ENCODE data around the gene PCDH8. TPM values are rescaled to one million over a fixed set of nuclear protein-coding genes. Genes with fewer than 3 reads are reported as not detected.
"Not testable (repeated sequence)": the region's sequence is repeated elsewhere in the genome, so short reads cannot be mapped to it uniquely, and the experiment has no call there.

Gene PCDH8
- polyA plus RNA-seq, 1 experiment: not detected

DNA sequence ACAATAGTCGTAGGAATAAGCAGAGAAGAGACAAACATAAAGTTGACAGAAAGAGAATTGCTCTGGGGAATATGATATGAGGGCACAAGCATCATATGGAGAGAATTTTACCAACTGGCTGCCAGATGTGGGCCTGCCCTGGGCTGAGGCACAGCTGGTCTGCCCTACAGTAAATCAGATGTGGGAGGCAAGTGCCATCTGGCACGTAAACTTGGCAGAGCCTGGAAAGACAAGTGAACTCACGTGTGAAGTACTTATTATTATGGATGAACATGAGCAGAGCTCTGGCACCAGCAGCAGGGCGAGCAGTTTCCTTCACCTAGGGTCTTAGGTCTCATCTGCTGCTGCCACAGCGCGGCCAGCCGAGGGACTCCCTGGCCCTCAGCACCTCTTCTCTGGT lies 20.6 kb downstream of the PCDH8 start:
- no peak for DNase-seq (ENCODE audit: low read depth, low spot score)
- Histone ChIP-seq H3K4me3 (ENCODE audit: low read depth, low read length) (no peak overlapping the region), H3K27ac (ENCODE audit: low read depth, low read length) (no peak overlapping the region), H3K27me3 (ENCODE audit: control insufficient read depth, insufficient read depth, low read length) (no peaks in the 10 kb centered on the region), H3K9me3 (ENCODE audit: control insufficient read depth, insufficient read depth, low read length) (peaks cover 6% of the 10 kb centered on the region; the same call in 1 of the 2 replicates)
- TF ChIP-seq, protein P1, sequence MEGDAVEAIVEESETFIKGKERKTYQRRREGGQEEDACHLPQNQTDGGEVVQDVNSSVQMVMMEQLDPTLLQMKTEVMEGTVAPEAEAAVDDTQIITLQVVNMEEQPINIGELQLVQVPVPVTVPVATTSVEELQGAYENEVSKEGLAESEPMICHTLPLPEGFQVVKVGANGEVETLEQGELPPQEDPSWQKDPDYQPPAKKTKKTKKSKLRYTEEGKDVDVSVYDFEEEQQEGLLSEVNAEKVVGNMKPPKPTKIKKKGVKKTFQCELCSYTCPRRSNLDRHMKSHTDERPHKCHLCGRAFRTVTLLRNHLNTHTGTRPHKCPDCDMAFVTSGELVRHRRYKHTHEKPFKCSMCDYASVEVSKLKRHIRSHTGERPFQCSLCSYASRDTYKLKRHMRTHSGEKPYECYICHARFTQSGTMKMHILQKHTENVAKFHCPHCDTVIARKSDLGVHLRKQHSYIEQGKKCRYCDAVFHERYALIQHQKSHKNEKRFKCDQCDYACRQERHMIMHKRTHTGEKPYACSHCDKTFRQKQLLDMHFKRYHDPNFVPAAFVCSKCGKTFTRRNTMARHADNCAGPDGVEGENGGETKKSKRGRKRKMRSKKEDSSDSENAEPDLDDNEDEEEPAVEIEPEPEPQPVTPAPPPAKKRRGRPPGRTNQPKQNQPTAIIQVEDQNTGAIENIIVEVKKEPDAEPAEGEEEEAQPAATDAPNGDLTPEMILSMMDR (IDR thresholded peaks at IDR 0.05; ENCODE audit: low read depth, low read length): no peak
- CTCF ChIA-PET: no interaction called here
- POLR2A ChIA-PET: no interaction called here

DNA sequence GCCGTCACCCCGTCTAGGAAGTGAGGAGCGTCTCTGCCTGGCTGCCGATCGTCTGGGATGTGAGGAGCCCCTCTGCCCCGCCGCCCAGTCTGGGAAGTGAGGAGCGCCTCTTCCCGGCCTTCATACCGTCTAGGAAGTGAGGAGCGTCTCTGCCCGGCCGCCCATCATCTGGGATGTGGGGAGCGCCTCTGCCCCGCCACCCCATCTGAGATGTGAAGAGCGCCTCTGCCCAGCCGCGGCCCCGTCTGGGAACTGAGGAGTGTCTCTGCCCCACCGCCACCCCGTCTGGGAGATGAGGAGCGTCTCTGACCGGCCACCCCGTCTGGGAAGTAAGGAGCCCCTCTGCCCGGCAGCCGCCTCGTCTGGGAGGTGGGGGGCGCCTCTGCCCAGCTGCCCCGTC lies 30.6 kb downstream of the PCDH8 start:
- H3K4me3 ChIP-seq (ENCODE audit: low read depth, low read length); DNase-seq (ENCODE audit: low read depth, low spot score); POLR2A ChIA-PET; H3K27ac ChIP-seq (ENCODE audit: low read depth, low read length); H3K27me3 ChIP-seq (ENCODE audit: control insufficient read depth, insufficient read depth, low read length); CTCF ChIA-PET: not testable (repeated sequence)
- H3K9me3 ChIP-seq (ENCODE audit: control insufficient read depth, insufficient read depth, low read length): peaks cover 11% of the 10 kb centered on the region

DNA sequence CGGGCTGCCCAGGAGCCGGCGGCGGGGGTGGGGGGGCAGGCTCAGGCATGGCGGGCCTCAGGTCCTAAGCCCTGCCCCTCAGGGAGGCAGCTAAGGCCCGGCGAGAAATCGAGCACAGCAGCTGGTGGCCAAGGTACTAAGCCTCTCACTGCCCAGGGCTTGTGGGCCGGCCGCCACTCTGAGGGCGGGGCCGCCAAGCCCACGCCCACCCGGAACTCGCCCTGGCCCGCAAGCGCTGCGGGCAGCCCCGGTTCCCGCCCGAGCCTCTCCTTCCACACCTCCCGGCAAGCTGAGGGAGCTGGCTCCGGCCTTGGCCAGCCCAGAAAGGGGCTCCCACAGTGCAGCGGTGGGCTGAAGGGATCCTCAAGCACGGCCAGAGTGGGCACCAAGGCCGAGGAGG lies 33.1 kb downstream of the PCDH8 start:
- Histone ChIP-seq H3K27ac (ENCODE audit: low read depth, low read length) (no peak overlapping the region), H3K27me3 (ENCODE audit: control insufficient read depth, insufficient read depth, low read length) (no peaks in the 10 kb centered on the region), H3K9me3 (ENCODE audit: control insufficient read depth, insufficient read depth, low read length) (peaks cover 11% of the 10 kb centered on the region), H3K4me3 (ENCODE audit: low read depth, low read length) (no peak overlapping the region)
- no peak for DNase-seq (ENCODE audit: low read depth, low spot score)
- ChIA-PET POLR2A (no interaction called here), CTCF (no interaction called here)
- TF ChIP-seq, protein P1 (IDR thresholded peaks at IDR 0.05; ENCODE audit: low read depth, low read length): no peak

DNA sequence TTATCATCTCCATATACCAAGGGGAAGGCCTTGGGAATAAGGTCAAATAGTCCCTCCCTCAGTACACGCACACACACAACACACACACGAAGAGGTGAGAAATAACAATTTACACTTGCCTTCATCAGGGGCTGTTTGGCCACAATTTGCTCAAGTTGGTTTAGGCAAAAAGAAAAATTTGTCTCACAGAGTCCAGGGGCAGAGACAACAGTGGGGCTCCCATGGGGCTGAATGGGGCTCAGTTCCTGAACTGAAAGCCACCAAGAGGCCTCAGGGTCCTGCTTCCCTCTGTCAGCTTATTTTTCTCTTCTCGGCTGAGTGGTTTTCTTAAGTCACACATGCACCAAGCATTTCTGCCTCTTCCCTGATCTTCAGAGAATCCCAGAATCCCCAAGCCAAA lies 35.5 kb downstream of the PCDH8 start:
- H3K4me3 ChIP-seq (ENCODE audit: low read depth, low read length): no peak overlapping the region
- POLR2A ChIA-PET: no interaction called here
- CTCF ChIA-PET: no interaction called here
- DNase-seq (ENCODE audit: low read depth, low spot score): no peak
- no peaks in the 10 kb centered on the region for H3K27me3 ChIP-seq (ENCODE audit: control insufficient read depth, insufficient read depth, low read length)
- H3K9me3 ChIP-seq (ENCODE audit: control insufficient read depth, insufficient read depth, low read length): peaks cover 11% of the 10 kb centered on the region
- no peak overlapping the region for H3K27ac ChIP-seq (ENCODE audit: low read depth, low read length)
- TF ChIP-seq, protein P1 (IDR thresholded peaks at IDR 0.05; ENCODE audit: low read depth, low read length): no peak

DNA sequence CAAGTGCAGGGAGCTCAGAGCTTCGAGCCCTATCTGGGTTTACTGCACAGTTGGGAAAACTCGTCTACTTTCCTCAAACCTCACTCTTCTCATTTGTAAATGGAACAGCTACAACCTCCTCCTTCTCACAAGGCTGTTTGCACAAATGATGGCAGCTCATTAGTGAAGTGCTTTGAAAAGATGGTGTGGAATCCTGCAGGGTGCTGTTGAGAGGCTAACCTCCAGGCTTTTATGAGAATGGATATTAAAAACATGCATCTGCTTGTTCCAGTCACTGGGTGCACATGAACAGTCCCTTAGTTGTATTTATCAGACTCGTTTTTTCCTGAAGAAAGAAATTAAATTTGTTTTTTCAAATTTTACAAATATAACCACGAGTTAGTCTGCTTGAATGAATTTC lies 36.6 kb downstream of the PCDH8 start:
- peaks cover 7% of the 10 kb centered on the region for H3K9me3 ChIP-seq (ENCODE audit: control insufficient read depth, insufficient read depth, low read length)
- ChIA-PET CTCF (no interaction called here), POLR2A (no interaction called here)
- no peak for DNase-seq (ENCODE audit: low read depth, low spot score)
- H3K27ac ChIP-seq (ENCODE audit: low read depth, low read length): no peak overlapping the region
- no peaks in the 10 kb centered on the region for H3K27me3 ChIP-seq (ENCODE audit: control insufficient read depth, insufficient read depth, low read length)
- TF ChIP-seq, protein P1 (IDR thresholded peaks at IDR 0.05; ENCODE audit: low read depth, low read length): no peak
- H3K4me3 ChIP-seq (ENCODE audit: low read depth, low read length): no peak overlapping the region

DNA sequence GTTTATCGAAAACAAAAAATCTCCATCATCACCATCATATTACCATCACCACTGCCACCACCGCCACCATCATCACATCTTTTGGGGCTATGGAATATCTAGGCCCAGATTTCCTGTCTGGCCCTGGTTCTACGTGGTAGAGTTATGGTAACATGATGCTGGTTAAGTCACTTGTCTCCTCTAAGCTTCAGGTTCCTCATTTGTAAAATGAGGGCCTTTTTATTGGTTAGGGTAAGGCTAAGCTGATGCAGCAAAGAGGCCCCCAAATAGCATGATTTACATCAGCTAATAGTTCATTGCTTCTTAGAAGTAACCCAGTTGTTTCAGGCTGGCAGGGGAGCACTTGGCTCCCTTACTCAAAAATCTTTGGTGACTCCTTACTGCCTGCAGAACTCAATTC lies 37.9 kb downstream of the PCDH8 start:
- H3K27ac ChIP-seq (ENCODE audit: low read depth, low read length): no peak overlapping the region
- H3K9me3 ChIP-seq (ENCODE audit: control insufficient read depth, insufficient read depth, low read length): peaks cover 6% of the 10 kb centered on the region; the same call in 1 of the 2 replicates
- ChIA-PET POLR2A (no interaction called here), CTCF (no interaction called here)
- TF ChIP-seq, protein P1 (IDR thresholded peaks at IDR 0.05; ENCODE audit: low read depth, low read length): no peak
- no peaks in the 10 kb centered on the region for H3K27me3 ChIP-seq (ENCODE audit: control insufficient read depth, insufficient read depth, low read length)
- no peak for DNase-seq (ENCODE audit: low read depth, low spot score)
- no peak overlapping the region for H3K4me3 ChIP-seq (ENCODE audit: low read depth, low read length)
